Vagina (tissue), 2 donors: ENCODE results near the gene SH3RF1. TPM values are rescaled to one million over a fixed set of nuclear protein-coding genes. Genes with fewer than 3 reads are reported as not detected.

Source experiments
- DNase-seq, 2 donors: peaks; one replicate each; pipeline ENCODE4 v3.0.0-alpha.2; 2017; ENCODE audit errors: extremely low spot score in 2 of 2
- H3K27ac ChIP-seq: fragments of 200-600 bp; sonication (generic); one replicate; pipeline ENCODE4 v1.5.1; 2019
- H3K27me3 ChIP-seq: fragments of 200-600 bp; sonication (generic); one replicate; pipeline ENCODE4 v1.5.1; 2019
- H3K36me3 ChIP-seq, 2 donors: fragments of 200-600 bp; sonication (generic); one replicate each; pipeline ENCODE4 v1.5.1; 2017 to 2019
- H3K4me1 ChIP-seq: fragments of 200-600 bp; sonication (generic); one replicate; pipeline ENCODE4 v1.5.1; 2019
- H3K4me3 ChIP-seq, 2 donors: fragments of 200-600 bp; sonication (generic); 1 replicate in 1 of 2; 2 replicates in 1 of 2; pipeline ENCODE4 v1.5.1; 2016 to 2019
- H3K9me3 ChIP-seq: fragments of 200-600 bp; sonication (generic); one replicate; pipeline ENCODE4 v1.5.1; 2019
- POLR2A ChIP-seq, 2 donors: fragments of 450-650 bp; IDR thresholded peaks; one replicate each; pipeline ENCODE4 v1.6.1; 2017; ENCODE audit warnings: antibody characterized with exemption in 2 of 2, mild to moderate bottlenecking in 2 of 2, moderate library complexity in 2 of 2
- POLR2AphosphoS5 ChIP-seq, 2 donors: sonication (generic); formaldehyde crosslinking; IDR thresholded peaks; one replicate each; pipeline ENCODE4 v1.9.0; 2017; ENCODE audit warnings: antibody characterized with exemption in 2 of 2, mild to moderate bottlenecking in 2 of 2, low read depth in 1 of 2; ENCODE audit not compliant: insufficient read depth in 1 of 2
- intact Hi-C: fragments of 100-400 bp; cut with DNase I; formaldehyde crosslinking; loops from one replicate; pipeline ENCODE4 v1.15.1; 2023
- total RNA-seq: library from RNA; depleted of rRNA; stranded (reverse); fragments of >200 nt; gene quantifications from one replicate; pipeline ENCODE4 v1.2.3, GENCODE V29; 2016
- TF ChIP-seq, protein P1 (sequence below), 3 experiments: fragments of 450-650 bp in 2 of 3; fragments of 200-600 bp in 1 of 3; sonication (generic) in 1 of 3; IDR thresholded peaks; one replicate each; pipeline ENCODE4 v1.5.1; 2017 to 2019; ENCODE audit warnings: antibody characterized with exemption in 3 of 3, mild to moderate bottlenecking in 2 of 3, moderate library complexity in 2 of 3

Gene SH3RF1
- total RNA-seq, 1 donor from 2014 or later, result 16.0 TPM

DNA sequence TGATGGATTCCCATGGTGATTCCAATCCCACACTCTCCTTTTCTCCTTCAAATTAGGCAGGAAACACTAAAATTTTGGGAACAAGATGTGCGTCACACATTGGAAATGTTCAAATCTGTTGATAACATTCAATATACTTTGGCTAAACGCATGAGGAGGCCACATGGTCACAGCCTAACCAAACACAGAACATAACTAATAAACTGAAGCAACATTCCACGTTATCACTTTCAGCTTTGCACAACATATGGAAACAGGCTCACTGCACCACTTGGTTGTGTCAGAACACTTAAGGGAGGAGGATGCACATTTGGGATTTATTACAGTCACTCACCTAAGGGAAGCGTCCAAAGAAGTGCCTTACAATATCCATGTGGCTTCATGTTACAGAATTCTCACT lies 4.7 kb downstream of the SH3RF1 start:
- H3K36me3 ChIP-seq, result peaks cover 0 to 4% of the 10 kb centered on the region in 2 donors
- no peak overlapping the region for H3K4me3 ChIP-seq

DNA sequence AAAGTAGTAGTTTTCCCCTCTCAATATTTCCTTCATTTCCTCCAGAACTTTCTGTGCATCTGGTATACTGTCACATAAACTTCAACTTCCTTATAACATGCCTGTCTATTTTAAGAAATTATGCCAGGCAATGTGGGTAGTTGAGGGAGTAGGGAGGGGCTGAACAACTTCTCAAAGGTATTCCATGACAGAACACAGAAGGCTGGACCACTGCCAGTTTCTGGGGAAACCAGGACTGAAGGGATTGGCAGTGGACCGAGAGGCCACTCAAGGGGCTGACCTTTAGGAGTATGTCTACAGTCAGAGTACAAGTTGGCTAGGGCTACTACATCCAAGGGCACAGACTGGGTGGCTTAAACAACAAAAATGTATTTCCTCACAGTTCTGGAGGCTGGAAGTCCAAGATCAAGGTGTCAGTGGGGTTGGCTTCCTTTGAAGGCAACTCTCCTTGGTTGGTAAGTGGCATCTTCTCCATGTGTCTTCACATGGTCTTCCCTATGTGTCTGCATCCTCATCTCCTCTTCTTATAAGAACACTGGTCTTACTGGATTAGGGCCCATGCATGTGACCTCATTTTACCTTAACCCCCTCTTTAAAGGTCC lies 6.9 kb downstream of the SH3RF1 start:
- H3K27me3 ChIP-seq, result no peaks in the 10 kb centered on the region
- peaks cover 0 to 4% of the 10 kb centered on the region in 2 donors for H3K36me3 ChIP-seq
- intact Hi-C loops, result no loop called here
- no peak overlapping the region for H3K27ac ChIP-seq
- TF ChIP-seq, protein P1, sequence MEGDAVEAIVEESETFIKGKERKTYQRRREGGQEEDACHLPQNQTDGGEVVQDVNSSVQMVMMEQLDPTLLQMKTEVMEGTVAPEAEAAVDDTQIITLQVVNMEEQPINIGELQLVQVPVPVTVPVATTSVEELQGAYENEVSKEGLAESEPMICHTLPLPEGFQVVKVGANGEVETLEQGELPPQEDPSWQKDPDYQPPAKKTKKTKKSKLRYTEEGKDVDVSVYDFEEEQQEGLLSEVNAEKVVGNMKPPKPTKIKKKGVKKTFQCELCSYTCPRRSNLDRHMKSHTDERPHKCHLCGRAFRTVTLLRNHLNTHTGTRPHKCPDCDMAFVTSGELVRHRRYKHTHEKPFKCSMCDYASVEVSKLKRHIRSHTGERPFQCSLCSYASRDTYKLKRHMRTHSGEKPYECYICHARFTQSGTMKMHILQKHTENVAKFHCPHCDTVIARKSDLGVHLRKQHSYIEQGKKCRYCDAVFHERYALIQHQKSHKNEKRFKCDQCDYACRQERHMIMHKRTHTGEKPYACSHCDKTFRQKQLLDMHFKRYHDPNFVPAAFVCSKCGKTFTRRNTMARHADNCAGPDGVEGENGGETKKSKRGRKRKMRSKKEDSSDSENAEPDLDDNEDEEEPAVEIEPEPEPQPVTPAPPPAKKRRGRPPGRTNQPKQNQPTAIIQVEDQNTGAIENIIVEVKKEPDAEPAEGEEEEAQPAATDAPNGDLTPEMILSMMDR (IDR thresholded peaks at IDR 0.05), result no peak
- TF ChIP-seq POLR2A (IDR thresholded peaks at IDR 0.05), result no peak
- TF ChIP-seq POLR2AphosphoS5 (IDR thresholded peaks at IDR 0.05; ENCODE audit: insufficient read depth in 1 of 2, low read depth in 1 of 2), result no peak
- H3K4me3 ChIP-seq, result no peak overlapping the region
- DNase-seq, result no peak
- no peaks in the 10 kb centered on the region for H3K9me3 ChIP-seq
- H3K4me1 ChIP-seq, result peaks cover 61% of the 10 kb centered on the region

More for the DNA sequence above, 4.7 kb downstream of the SH3RF1 start:
- TF ChIP-seq POLR2AphosphoS5 (IDR thresholded peaks at IDR 0.05; ENCODE audit: insufficient read depth in 1 of 2, low read depth in 1 of 2) (no peak), POLR2A (IDR thresholded peaks at IDR 0.05) (no peak)
- TF ChIP-seq, protein P1 (IDR thresholded peaks at IDR 0.05), result no peak
- Histone ChIP-seq H3K4me1 (peaks cover 58% of the 10 kb centered on the region), H3K9me3 (no peaks in the 10 kb centered on the region), H3K27me3 (no peaks in the 10 kb centered on the region), H3K27ac (no peak overlapping the region)
- intact Hi-C loops, result no loop called here
- no peak for DNase-seq

DNA sequence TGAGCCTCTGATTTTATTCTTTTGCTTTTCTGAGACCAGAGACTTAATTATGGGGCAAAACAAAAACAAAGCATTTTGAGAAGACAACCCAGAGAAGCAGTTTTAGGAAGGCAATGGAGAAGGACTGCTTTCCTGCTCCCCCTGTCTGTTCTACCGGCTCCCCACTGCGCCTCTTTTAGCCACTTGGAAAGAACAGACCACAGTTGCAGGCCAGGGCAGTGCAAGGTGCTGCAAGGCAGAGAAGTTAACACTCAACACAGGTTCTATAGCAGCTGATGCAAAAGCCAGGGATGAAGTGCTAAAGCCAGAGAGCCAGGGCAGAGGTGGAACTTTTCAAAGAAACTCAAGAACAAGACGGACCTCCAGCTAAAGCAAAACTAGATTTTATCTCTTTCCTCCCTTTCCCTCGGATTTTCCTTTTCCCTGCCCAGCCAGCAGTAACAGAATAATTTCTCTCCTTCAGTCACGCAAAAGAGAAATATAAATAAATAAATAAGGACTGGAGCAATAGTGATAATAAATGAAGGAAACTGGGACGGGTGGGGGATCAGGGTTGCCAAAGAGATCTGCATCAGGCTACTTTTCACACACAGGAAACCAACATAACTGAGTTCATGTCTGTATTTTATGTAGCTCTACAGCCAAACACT lies 10.4 kb downstream of the SH3RF1 start:
- no peak for TF ChIP-seq POLR2AphosphoS5 (IDR thresholded peaks at IDR 0.05; ENCODE audit: insufficient read depth in 1 of 2, low read depth in 1 of 2)
- no peak for TF ChIP-seq POLR2A (IDR thresholded peaks at IDR 0.05)
- TF ChIP-seq, protein P1 (IDR thresholded peaks at IDR 0.05), result no peak
- H3K27ac ChIP-seq, result no peak overlapping the region
- intact Hi-C loops, result no loop called here
- H3K27me3 ChIP-seq, result no peaks in the 10 kb centered on the region
- H3K4me1 ChIP-seq, result peaks cover 55% of the 10 kb centered on the region
- no peak overlapping the region for H3K4me3 ChIP-seq
- DNase-seq, result no peak
- H3K9me3 ChIP-seq, result no peaks in the 10 kb centered on the region
- peaks cover 0 to 4% of the 10 kb centered on the region in 2 donors for H3K36me3 ChIP-seq

DNA sequence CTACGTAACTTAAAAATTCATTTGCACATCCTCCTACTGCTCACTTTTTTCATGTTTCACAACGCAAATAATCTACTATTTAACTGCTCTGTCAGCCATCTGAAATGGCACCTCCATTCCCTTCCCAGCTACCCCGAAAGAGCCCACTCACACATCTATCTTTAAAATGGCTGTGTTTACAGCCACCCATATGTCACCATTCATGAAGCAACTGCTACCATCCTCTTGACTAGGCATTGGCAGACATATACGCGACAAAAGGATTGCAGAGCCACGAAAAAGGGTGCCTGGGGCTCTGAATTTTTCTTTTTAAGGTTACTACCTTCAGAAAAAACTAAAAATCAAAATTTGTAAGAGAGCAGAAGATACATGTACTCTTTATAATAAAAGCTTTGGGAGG lies 11.5 kb downstream of the SH3RF1 start:
- Histone ChIP-seq H3K9me3 (no peaks in the 10 kb centered on the region), H3K4me3 (no peak overlapping the region), H3K4me1 (peaks cover 65% of the 10 kb centered on the region), H3K27me3 (no peaks in the 10 kb centered on the region), H3K27ac (no peak overlapping the region), H3K36me3 (peaks cover 0 to 4% of the 10 kb centered on the region in 2 donors)
- TF ChIP-seq POLR2AphosphoS5 (IDR thresholded peaks at IDR 0.05; ENCODE audit: insufficient read depth in 1 of 2, low read depth in 1 of 2) (no peak), POLR2A (IDR thresholded peaks at IDR 0.05) (no peak)
- TF ChIP-seq, protein P1 (IDR thresholded peaks at IDR 0.05), result no peak
- DNase-seq, result no peak
- intact Hi-C loops, result no loop called here

DNA sequence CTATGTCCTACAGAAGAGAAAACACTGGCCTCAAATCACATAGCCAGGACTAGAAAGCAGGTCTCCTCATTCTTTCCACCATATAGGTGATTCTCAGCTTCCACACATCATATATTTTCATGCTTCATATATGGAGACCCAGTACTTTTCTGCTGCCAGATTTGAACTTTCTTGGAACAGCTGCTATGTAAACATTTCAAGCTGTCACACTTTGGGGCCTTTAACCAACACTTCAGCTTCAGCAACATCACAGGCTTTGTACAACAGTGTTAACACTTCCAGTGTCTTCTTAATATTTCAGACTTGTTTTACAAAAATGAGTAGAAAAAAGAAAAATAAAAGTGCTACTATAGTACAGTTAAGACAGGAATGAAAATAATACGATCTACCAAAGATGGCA lies 12.6 kb downstream of the SH3RF1 start:
- Histone ChIP-seq H3K9me3 (no peaks in the 10 kb centered on the region), H3K36me3 (no peaks in the 10 kb centered on the region), H3K4me1 (peaks cover 65% of the 10 kb centered on the region), H3K27me3 (no peaks in the 10 kb centered on the region), H3K27ac (no peak overlapping the region), H3K4me3 (no peak overlapping the region)
- no peak for DNase-seq
- TF ChIP-seq, protein P1 (IDR thresholded peaks at IDR 0.05), result no peak
- TF ChIP-seq POLR2A (IDR thresholded peaks at IDR 0.05) (no peak), POLR2AphosphoS5 (IDR thresholded peaks at IDR 0.05; ENCODE audit: insufficient read depth in 1 of 2, low read depth in 1 of 2) (no peak)
- intact Hi-C loops, result no loop called here
